Activated CD8-positive, alpha-beta T cell treated with anti-CD3 and anti-CD28 coated beads for 36 hours (primary cell): ENCODE data around the gene TAF11L4. TPM values are rescaled to one million over a fixed set of nuclear protein-coding genes. Genes with fewer than 3 reads are reported as not detected.
"Not testable (repeated sequence)": the region's sequence is repeated elsewhere in the genome, so short reads cannot be mapped to it uniquely, and the experiment has no call there.

Source experiments
- ATAC-seq: fragments of 200-7000 bp; cut with Tn5 transposase; one replicate; pipeline ENCODE4 v1.10.0; 2021; ENCODE audit warnings: mild to moderate bottlenecking, moderate library complexity
- CTCF ChIA-PET: fragments of 350-600 bp; sonication (Branson Sonifier 250); formaldehyde crosslinking; loops from one replicate; lab custom pipeline; 2021; ENCODE audit warnings: antibody characterized with exemption; lab: Charles Lee
- POLR2A ChIA-PET: fragments of 350-600 bp; sonication (Branson Sonifier 250); formaldehyde crosslinking; loops from one replicate; lab custom pipeline; 2021; ENCODE audit warnings: antibody characterized with exemption; lab: Charles Lee
- DNase-seq: peaks from one replicate; pipeline ENCODE4 v3.0.0-alpha.2; 2020
- H3K27ac Mint-ChIP-seq: one replicate; pipeline ENCODE4 v1.8.0; 2021; ENCODE audit warnings: mild to moderate bottlenecking, mixed read lengths
- H3K27me3 Mint-ChIP-seq: one replicate; pipeline ENCODE4 v1.8.0; 2021; ENCODE audit warnings: mixed read lengths
- H3K36me3 Mint-ChIP-seq: one replicate; pipeline ENCODE4 v1.8.0; 2021; ENCODE audit warnings: low read depth, mixed read lengths
- H3K4me1 Mint-ChIP-seq: one replicate; pipeline ENCODE4 v1.8.0; 2021; ENCODE audit warnings: low read depth, mixed read lengths
- H3K4me3 Mint-ChIP-seq: one replicate; pipeline ENCODE4 v1.8.0; 2021; ENCODE audit warnings: mild to moderate bottlenecking, moderate library complexity, mixed read lengths
- H3K9me3 Mint-ChIP-seq: one replicate; pipeline ENCODE4 v1.8.0; 2021; ENCODE audit warnings: mixed read lengths
- intact Hi-C: fragments of 100-400 bp; cut with micrococcal nuclease; formaldehyde crosslinking; loops from one replicate; pipeline ENCODE4 v1.10.0; 2022
- total RNA-seq, 2 experiments: library from RNA; stranded (reverse); gene quantifications; one replicate each; pipeline ENCODE4 v1.2.3, GENCODE V29; 2021
- TF ChIP-seq, protein P1 (sequence below): fragments of 200-600 bp; IDR thresholded peaks from one replicate; pipeline ENCODE4 v1.8.0; 2022; ENCODE audit warnings: antibody characterized with exemption, mild to moderate bottlenecking

TAF11L4 gene
- total RNA-seq = not detected

GRCh38 chr5:17521501-17521900, at the start of gene TAF11L4:
TSS of gene TAF11L4 (plus strand) at chr5:17521801.
- ATAC-seq, CTCF ChIA-PET, H3K9me3 Mint-ChIP-seq, POLR2A ChIA-PET, H3K4me1 Mint-ChIP-seq, H3K27me3 Mint-ChIP-seq, H3K27ac Mint-ChIP-seq, H3K4me3 Mint-ChIP-seq, intact Hi-C loops, H3K36me3 Mint-ChIP-seq, DNase-seq: not testable (repeated sequence)

DNA sequence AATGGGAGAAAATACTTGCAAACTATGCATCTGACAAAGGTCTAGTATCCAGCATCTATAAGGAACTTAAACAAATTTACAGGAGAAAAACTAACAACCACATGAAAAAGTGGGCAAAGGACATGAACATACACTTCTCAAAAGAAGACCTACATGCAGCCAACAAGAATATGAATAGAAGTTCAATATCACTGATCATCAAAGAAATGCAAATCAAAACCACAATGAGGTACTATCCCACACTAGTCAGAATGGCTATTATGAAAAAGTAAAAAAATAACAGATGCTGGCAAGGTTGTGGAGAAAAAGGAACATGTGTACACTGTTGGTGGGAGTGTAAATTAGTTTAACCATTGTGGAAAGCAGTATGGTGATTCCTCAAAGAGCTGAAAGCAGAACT, 46.5 kb upstream of the TAF11L4 start:
- CTCF ChIA-PET, H3K27me3 Mint-ChIP-seq, H3K36me3 Mint-ChIP-seq, intact Hi-C loops, ATAC-seq, H3K4me1 Mint-ChIP-seq, POLR2A ChIA-PET, DNase-seq, H3K27ac Mint-ChIP-seq, H3K4me3 Mint-ChIP-seq, H3K9me3 Mint-ChIP-seq: not testable (repeated sequence)

DNA sequence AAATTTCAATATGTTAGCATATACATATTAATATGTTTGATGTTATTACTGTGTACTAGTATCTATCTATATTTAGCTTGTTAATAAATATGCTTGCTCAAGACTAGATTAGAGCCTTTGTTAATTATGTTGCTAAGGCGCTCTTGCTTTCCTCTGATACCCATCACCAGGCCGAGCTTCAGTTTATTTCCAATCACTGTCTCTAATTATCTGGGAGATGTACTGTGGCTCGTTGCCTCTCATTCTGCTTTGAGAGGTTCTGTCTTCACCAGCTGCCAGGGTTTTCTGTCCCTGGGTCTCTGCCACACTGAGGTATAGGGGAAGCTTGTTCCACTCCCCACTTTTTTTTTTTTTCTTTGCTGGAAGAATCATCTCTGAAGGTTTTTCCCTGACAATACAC, 44.6 kb upstream of the TAF11L4 start:
- intact Hi-C loops = no loop called here
- H3K36me3 Mint-ChIP-seq = no peaks in the 10 kb centered on the region
- no peak overlapping the region for H3K27ac Mint-ChIP-seq
- H3K9me3 Mint-ChIP-seq = peaks cover 1% of the 10 kb centered on the region
- ATAC-seq (no peak), DNase-seq (no peak)
- H3K4me3 Mint-ChIP-seq = no peak overlapping the region
- no peaks in the 10 kb centered on the region for H3K4me1 Mint-ChIP-seq
- no peaks in the 10 kb centered on the region for H3K27me3 Mint-ChIP-seq
- CTCF ChIA-PET = no interaction called here
- POLR2A ChIA-PET = interaction anchor here (0.6 kb wide), 1 partner anchor 231 kb away, joined by 3 read pairs; no protein-coding TSS in a partner anchor
- TF ChIP-seq, protein P1, sequence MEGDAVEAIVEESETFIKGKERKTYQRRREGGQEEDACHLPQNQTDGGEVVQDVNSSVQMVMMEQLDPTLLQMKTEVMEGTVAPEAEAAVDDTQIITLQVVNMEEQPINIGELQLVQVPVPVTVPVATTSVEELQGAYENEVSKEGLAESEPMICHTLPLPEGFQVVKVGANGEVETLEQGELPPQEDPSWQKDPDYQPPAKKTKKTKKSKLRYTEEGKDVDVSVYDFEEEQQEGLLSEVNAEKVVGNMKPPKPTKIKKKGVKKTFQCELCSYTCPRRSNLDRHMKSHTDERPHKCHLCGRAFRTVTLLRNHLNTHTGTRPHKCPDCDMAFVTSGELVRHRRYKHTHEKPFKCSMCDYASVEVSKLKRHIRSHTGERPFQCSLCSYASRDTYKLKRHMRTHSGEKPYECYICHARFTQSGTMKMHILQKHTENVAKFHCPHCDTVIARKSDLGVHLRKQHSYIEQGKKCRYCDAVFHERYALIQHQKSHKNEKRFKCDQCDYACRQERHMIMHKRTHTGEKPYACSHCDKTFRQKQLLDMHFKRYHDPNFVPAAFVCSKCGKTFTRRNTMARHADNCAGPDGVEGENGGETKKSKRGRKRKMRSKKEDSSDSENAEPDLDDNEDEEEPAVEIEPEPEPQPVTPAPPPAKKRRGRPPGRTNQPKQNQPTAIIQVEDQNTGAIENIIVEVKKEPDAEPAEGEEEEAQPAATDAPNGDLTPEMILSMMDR = no peak

- ChIA-PET POLR2A (no interaction called here), CTCF (no interaction called here)
- Mint-ChIP-seq H3K36me3 (no peaks in the 10 kb centered on the region), H3K27ac (no peak overlapping the region), H3K4me1 (no peaks in the 10 kb centered on the region), H3K4me3 (no peak overlapping the region), H3K9me3 (peaks cover 1% of the 10 kb centered on the region), H3K27me3 (no peaks in the 10 kb centered on the region)
- no peak for DNase-seq
- intact Hi-C loops = no loop called here
- TF ChIP-seq, protein P1 = no peak
- ATAC-seq = no peak
These were observed 43.9 kb upstream of the TAF11L4 start for GRCh38 chr5:17477573-17478265.

DNA sequence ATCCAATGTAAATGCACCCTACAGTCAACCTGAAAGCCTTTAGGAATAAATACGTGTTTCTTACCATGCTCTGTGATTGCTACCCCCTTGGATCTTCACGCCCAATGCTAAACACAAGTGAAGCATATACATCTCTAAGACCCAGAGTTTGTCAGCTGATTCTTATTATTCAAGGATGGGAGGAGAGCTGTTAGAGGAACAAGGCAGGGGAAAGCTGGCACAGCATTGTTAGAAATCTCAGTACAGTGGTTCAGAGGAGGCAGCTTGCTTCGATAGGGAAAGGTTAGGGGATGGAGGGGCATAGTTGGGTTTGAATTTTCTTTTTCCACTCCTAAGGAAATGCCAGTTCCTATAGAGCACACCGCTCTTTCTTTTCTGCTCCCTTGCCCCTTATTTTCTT, 40.2 kb upstream of the TAF11L4 start:
- H3K36me3 Mint-ChIP-seq = no peaks in the 10 kb centered on the region
- H3K27me3 Mint-ChIP-seq = no peaks in the 10 kb centered on the region
- CTCF ChIA-PET = no interaction called here
- H3K27ac Mint-ChIP-seq = no peak overlapping the region
- TF ChIP-seq, protein P1 = no peak
- H3K9me3 Mint-ChIP-seq = peaks cover 1% of the 10 kb centered on the region
- no peaks in the 10 kb centered on the region for H3K4me1 Mint-ChIP-seq
- POLR2A ChIA-PET = no interaction called here
- no peak overlapping the region for H3K4me3 Mint-ChIP-seq
- intact Hi-C loops = no loop called here
- DNase-seq (no peak), ATAC-seq (no peak)

DNA sequence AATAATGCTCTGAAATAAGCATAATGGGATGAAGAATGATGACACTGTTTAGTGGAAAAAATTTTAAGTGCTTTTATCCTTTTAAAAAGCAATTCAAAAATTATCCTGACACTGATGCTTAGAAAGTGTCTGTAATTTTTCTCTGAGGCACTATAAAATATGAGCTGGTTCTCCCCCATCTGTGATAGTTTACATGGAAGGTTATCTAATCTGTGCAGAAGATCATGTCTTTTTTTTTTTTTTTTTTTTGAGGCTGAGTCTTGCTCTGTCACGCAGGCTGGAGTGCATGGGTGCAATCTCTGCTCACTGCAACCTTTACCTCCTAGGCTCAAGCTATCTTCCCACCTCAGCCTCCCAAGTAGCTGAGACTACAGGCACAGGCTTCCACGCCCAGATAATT, 38.8 kb upstream of the TAF11L4 start:
- H3K9me3 Mint-ChIP-seq = peaks cover 1% of the 10 kb centered on the region
- no peak overlapping the region for H3K27ac Mint-ChIP-seq
- no peaks in the 10 kb centered on the region for H3K27me3 Mint-ChIP-seq
- intact Hi-C loops = no loop called here
- TF ChIP-seq, protein P1 = no peak
- no peaks in the 10 kb centered on the region for H3K4me1 Mint-ChIP-seq
- no peak for ATAC-seq
- ChIA-PET CTCF (no interaction called here), POLR2A (no interaction called here)
- no peaks in the 10 kb centered on the region for H3K36me3 Mint-ChIP-seq
- no peak for DNase-seq
- H3K4me3 Mint-ChIP-seq = no peak overlapping the region

- POLR2A ChIA-PET, DNase-seq, H3K4me3 Mint-ChIP-seq, H3K9me3 Mint-ChIP-seq, H3K27me3 Mint-ChIP-seq, ATAC-seq, CTCF ChIA-PET, H3K4me1 Mint-ChIP-seq, H3K36me3 Mint-ChIP-seq, H3K27ac Mint-ChIP-seq, intact Hi-C loops: not testable (repeated sequence)
These were observed 35.0 kb upstream of the TAF11L4 start for GRCh38 chr5:17486464-17487173.
